CD1c-positive myeloid dendritic cell (primary cell): ENCODE results near the gene DNAJC8.

Experiments used
- DNase-seq: peaks from one replicate; pipeline ENCODE4 v3.0.0-alpha.2; 2016; ENCODE audit errors: extremely low spot score

DNAJC8 gene

GRCh38 chr1:28232558-28233263, at the start of gene DNAJC8:
DNAJC8 (minus strand) TSS chr1:28233029; CDS start chr1:28232998, 31 bp downstream.
- peak; percentile 96 for DNase-seq

GRCh38 chr1:28281608-28282425, 49.0 kb upstream of the DNAJC8 start:
- DNase-seq = no peak

- peak; percentile 78 for DNase-seq
Observed at GRCh38 chr1:28280977-28281381, 48.1 kb upstream of the DNAJC8 start.

- DNase-seq = peak; percentile 35
Observed at GRCh38 chr1:28280501-28280900, 47.7 kb upstream of the DNAJC8 start.

GRCh38 chr1:28279721-28280120, 46.9 kb upstream of the DNAJC8 start:
- DNase-seq = no peak

GRCh38 chr1:28278763-28279162, 45.9 kb upstream of the DNAJC8 start:
- DNase-seq = no peak

- DNase-seq = no peak
Observed at GRCh38 chr1:28273216-28273860, 40.5 kb upstream of the DNAJC8 start.

- DNase-seq = no peak
Observed at GRCh38 chr1:28272215-28272852, 39.5 kb upstream of the DNAJC8 start.

- DNase-seq = no peak
Observed at GRCh38 chr1:28269529-28269928, 36.7 kb upstream of the DNAJC8 start.

GRCh38 chr1:28267633-28268032, 34.8 kb upstream of the DNAJC8 start:
- DNase-seq = no peak

GRCh38 chr1:28266920-28267322, 34.1 kb upstream of the DNAJC8 start:
- DNase-seq = no peak

GRCh38 chr1:28265577-28265976, 32.7 kb upstream of the DNAJC8 start:
- no peak for DNase-seq

GRCh38 chr1:28264897-28265296, 32.1 kb upstream of the DNAJC8 start:
- no peak for DNase-seq

GRCh38 chr1:28260803-28261174, 28.0 kb upstream of the DNAJC8 start:
- no peak for DNase-seq

- peak; percentile 42 for DNase-seq
Observed at GRCh38 chr1:28259934-28260802, 27.3 kb upstream of the DNAJC8 start.

- DNase-seq = peak; percentile 100
Observed at GRCh38 chr1:28259252-28259933, 26.6 kb upstream of the DNAJC8 start, which contains the start of gene SESN2. SESN2 (plus strand) TSS chr1:28259518; CDS start chr1:28259848, 330 bp downstream.

- DNase-seq = peak; percentile 51
Observed at GRCh38 chr1:28258628-28259251, 25.9 kb upstream of the DNAJC8 start.

- no peak for DNase-seq
Observed at GRCh38 chr1:28257736-28258135, 24.9 kb upstream of the DNAJC8 start.

- DNase-seq = no peak
Observed at GRCh38 chr1:28256197-28256827, 23.5 kb upstream of the DNAJC8 start.
